HUES6 (cell line): ENCODE measurements around the gene PDE4D.
"Not testable (repeated sequence)": the region's sequence is repeated elsewhere in the genome, so short reads cannot be mapped to it uniquely, and the experiment has no call there.

Experiments used
- H3K27ac ChIP-seq: 2 replicates; pipeline ENCODE4 v1.7.0; 2013; ENCODE audit warnings: low read depth, mild to moderate bottlenecking, low read length, inconsistent platforms
- H3K27me3 ChIP-seq: 2 replicates; pipeline ENCODE4 v1.6.1; 2013; ENCODE audit warnings: low read length; ENCODE audit not compliant: control insufficient read depth, insufficient read depth
- H3K36me3 ChIP-seq: 2 replicates; pipeline ENCODE4 v1.6.1; 2013; ENCODE audit warnings: low read length; ENCODE audit not compliant: control insufficient read depth, insufficient read depth
- H3K4me1 ChIP-seq: 2 replicates; pipeline ENCODE4 v1.6.1; 2013; ENCODE audit warnings: low read length; ENCODE audit not compliant: control insufficient read depth, insufficient read depth
- H3K4me3 ChIP-seq: 2 replicates; pipeline ENCODE4 v1.5.1; 2013; ENCODE audit warnings: low read depth, low read length
- H3K9ac ChIP-seq: one replicate; pipeline ENCODE4 v1.6.1; 2013; ENCODE audit warnings: mild to moderate bottlenecking, low read length
- H3K9me3 ChIP-seq: 2 replicates; pipeline ENCODE4 v1.6.1; 2013; ENCODE audit warnings: low read depth, low read length; ENCODE audit not compliant: control insufficient read depth, insufficient read depth

Gene PDE4D

DNA sequence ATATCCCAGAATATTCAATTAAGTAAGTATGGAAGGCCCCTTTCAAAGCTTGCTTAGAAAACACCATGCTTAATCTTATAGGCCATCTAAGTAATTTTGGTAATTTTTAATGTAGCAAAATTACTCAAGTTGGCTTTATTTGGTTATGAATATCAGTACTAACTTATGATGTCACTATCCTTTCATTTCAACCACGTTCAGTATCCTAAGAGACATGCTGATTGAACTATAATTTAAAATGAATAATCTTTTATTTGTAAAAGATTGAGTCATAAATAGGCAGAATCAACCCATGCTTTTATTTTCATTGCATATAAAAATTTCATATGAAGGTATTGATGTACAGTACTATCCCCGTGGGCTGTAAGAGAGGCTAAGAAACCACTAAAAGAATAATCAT, 923.7 kb downstream of the PDE4D start:
- no peak overlapping the region for H3K4me3 ChIP-seq
- H3K9ac ChIP-seq: no peak overlapping the region
- no peaks in the 10 kb centered on the region for H3K27me3 ChIP-seq
- H3K9me3 ChIP-seq: no peaks in the 10 kb centered on the region
- peaks cover 8% of the 10 kb centered on the region; the same call in 1 of the 2 replicates for H3K4me1 ChIP-seq
- H3K36me3 ChIP-seq: 0 out of 2 replicates have a peak, but pooled peaks cover 2% of the 10 kb centered on the region
- H3K27ac ChIP-seq: no peak overlapping the region

DNA sequence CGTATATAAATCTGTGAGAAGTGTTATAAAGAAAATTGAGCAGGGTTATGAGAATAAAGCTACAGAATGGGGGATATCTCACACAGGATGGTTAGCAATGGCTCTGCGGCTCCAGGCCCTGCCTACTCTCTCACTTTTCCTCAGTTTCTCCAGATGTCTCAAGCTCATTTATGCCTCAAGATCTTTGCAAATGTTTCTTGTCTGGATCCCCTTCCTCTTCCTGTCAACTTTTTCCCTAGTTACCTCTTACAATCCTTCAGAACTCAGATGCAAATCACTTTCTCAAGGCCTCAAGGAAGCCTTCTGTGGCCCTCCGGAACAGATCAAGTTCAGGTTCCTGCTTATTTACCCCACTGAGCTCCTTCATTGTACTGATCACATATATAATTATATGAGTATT, 924.3 kb downstream of the PDE4D start:
- Histone ChIP-seq H3K9ac (no peak overlapping the region), H3K9me3 (no peaks in the 10 kb centered on the region), H3K4me3 (no peak overlapping the region), H3K4me1 (peaks cover 8% of the 10 kb centered on the region; the same call in 1 of the 2 replicates), H3K27ac (no peak overlapping the region), H3K27me3 (no peaks in the 10 kb centered on the region), H3K36me3 (no peaks in the 10 kb centered on the region)

DNA sequence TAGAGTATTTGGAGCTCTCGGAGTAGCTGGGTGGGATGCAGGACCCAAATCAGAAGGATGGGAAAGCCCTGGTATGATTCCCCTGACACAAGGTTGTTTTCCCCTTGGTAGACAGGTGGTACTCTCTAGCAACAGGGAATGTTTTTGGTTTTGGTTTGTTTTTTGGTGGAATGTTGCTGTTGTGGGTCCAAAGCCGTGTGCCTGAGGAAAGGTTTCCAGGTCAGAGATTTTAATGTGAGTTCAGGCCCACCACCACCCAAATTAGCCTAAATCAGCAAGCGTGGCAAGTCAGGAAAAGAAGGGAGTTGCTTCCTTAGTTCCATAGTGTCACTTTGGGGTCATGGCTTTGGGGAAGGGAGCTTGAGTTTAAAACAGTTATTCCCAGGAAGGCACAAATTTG, 925.2 kb downstream of the PDE4D start:
- Histone ChIP-seq H3K9ac (no peak overlapping the region), H3K4me3 (no peak overlapping the region), H3K9me3 (no peaks in the 10 kb centered on the region), H3K4me1 (peaks cover 8% of the 10 kb centered on the region; the same call in 1 of the 2 replicates), H3K27me3 (no peaks in the 10 kb centered on the region), H3K36me3 (no peaks in the 10 kb centered on the region), H3K27ac (no peak overlapping the region)

DNA sequence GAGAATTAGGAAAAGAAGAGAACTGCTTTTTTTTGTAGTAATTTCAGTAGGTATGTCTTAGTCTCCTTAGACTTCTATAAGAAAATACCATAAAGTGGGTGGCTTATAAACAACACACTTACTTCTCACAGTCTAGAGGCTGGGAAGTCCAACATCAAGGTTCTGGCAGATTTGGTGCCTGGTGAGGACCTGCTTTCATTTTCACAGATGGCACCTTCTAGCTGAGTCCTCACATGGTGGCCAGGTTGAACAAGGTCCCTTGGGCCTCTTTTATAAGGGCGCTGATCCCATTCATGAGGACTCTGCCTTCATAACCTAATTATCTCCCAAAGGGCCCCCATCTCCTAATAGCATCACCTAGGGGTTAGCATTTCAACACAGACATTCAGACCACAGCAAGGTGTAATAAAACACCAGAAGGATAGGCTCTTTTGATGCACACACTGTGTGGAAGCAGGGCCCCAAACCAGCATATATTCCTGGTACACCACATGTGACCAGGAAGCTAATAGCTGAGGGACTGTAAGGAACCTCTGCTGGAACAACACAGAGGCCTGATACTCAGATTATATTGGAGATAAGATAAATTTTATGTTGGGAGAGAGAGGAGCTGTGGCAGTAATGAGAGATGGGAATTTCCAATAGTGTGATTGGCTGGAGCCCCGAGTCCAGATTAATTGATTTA, 925.8 kb downstream of the PDE4D start:
- H3K9me3 ChIP-seq: no peaks in the 10 kb centered on the region
- no peaks in the 10 kb centered on the region for H3K36me3 ChIP-seq
- peaks cover 8% of the 10 kb centered on the region; the same call in 1 of the 2 replicates for H3K4me1 ChIP-seq

DNA sequence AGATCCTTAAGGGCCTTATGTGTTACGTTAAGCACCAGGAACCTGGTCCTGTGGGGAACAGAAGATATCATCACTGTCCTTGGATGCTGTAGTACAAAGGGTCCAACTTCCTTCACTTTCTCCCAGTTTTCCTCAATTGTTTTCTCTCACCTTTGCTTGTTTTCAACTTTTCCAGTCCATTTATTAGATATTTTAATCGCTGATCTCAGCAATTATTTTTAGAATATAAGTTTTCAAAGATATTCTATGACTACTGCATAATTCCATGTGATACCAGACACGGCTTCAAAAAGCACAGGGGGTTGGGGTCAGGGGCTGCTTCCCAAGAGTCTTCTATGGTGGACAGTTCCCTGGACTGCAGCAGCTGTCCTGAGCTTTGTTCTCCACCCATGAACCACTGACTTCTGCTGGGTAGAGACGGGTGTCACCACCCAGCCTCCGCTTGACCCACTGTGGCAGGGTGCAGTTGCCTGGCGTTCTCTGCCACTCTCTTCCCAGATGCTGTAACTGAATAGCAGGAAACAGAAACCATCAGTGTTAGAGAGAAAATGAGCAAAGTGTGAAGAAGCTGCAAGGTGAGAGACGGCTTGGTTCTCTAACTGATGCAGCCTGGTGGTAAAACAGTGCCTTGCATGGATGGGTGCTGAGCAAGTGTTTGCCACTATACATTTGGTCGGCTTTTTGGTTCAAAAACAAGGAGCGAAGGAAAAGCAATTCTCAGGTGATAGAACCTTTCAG, 927.7 kb downstream of the PDE4D start:
- Histone ChIP-seq H3K27me3 (no peaks in the 10 kb centered on the region), H3K9me3 (no peaks in the 10 kb centered on the region), H3K9ac (no peak overlapping the region), H3K27ac (no peak overlapping the region), H3K36me3 (no peaks in the 10 kb centered on the region), H3K4me3 (no peak overlapping the region), H3K4me1 (peaks cover 8% of the 10 kb centered on the region; the same call in 1 of the 2 replicates)

More for the DNA sequence above, 925.8 kb downstream of the PDE4D start:
- Histone ChIP-seq H3K4me3 (no peak overlapping the region), H3K27ac (no peak overlapping the region), H3K9ac (no peak overlapping the region), H3K27me3 (no peaks in the 10 kb centered on the region)

DNA sequence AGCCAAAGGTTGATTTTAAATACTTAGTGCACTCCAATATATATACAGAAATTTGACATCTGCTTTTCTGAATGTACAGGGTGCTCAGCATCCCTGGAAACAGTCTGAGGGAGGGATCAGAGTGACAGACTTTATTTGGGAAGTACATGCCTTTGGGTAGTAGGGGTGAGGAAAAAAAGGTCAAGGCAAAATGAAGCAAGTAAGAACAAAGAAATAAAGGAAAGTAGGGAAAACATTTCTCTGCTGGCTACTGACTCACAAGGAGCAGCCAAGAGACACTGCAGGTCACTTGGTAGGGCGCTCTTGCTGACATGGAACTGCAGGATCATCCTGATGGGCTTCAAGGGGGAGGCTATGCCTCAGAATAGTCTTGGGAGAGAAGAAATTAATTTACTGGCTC, 929.7 kb downstream of the PDE4D start:
- Histone ChIP-seq H3K27me3 (no peaks in the 10 kb centered on the region), H3K9ac (no peak overlapping the region), H3K4me1 (no peaks in the 10 kb centered on the region), H3K4me3 (no peak overlapping the region), H3K36me3 (no peaks in the 10 kb centered on the region), H3K27ac (no peak overlapping the region), H3K9me3 (0 out of 2 replicates have a peak, but pooled peaks cover 4% of the 10 kb centered on the region)

DNA sequence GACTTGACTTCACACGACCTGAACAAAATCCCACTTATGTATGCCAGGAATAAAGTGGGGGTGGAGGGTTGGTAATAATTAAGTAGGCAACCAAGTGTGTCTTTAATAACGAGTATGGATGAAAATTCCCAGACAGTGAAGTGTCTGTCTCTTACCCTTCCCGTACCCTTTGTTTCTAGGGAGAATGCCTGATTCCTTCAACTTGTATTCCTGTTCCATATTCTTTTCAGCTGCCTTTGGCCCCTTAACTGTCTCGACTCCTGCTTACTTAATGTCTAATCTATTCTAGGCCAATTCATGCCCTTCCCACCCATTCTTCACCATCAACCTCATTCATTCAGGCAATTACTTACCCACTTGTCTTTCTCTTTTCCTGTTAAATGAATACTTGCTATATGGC, 930.2 kb downstream of the PDE4D start:
- H3K4me1 ChIP-seq: no peaks in the 10 kb centered on the region
- no peak overlapping the region for H3K9ac ChIP-seq
- no peak overlapping the region for H3K27ac ChIP-seq
- no peaks in the 10 kb centered on the region for H3K27me3 ChIP-seq
- H3K36me3 ChIP-seq: no peaks in the 10 kb centered on the region
- 0 out of 2 replicates have a peak, but pooled peaks cover 4% of the 10 kb centered on the region for H3K9me3 ChIP-seq
- H3K4me3 ChIP-seq: no peak overlapping the region

DNA sequence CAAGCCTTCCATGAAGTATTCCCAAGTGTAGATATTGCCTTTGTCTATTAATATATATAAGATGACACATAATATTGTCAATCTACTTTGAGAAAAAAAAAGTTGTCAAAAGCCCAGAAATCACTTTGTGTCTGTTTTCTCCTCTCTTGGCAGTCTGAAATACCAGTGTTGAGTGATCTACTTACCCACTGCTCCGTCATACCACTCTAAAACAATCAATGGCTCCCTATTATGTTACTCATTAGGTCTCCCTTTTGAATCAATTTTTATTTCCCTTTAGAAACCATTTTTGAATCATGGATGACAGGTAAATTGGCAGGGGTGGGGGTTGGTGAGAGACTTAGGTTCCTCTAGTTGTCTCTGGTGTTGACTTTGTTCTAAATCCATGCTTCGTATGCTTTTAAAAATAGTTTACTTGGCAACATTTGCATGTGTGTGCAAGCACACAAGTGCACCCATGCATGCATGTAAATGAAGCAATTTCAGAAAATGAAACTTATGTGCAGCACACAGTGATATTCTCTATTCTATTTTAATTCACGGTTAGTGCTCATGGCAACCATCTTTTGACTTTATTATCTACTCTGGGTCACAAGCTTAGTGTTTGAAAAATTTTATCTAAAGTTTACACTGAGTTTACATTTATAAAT, 931.8 kb downstream of the PDE4D start:
- Histone ChIP-seq H3K4me1 (no peaks in the 10 kb centered on the region), H3K27ac (no peak overlapping the region), H3K9me3 (0 out of 2 replicates have a peak, but pooled peaks cover 4% of the 10 kb centered on the region), H3K27me3 (no peaks in the 10 kb centered on the region), H3K36me3 (no peaks in the 10 kb centered on the region), H3K9ac (no peak overlapping the region), H3K4me3 (no peak overlapping the region)

DNA sequence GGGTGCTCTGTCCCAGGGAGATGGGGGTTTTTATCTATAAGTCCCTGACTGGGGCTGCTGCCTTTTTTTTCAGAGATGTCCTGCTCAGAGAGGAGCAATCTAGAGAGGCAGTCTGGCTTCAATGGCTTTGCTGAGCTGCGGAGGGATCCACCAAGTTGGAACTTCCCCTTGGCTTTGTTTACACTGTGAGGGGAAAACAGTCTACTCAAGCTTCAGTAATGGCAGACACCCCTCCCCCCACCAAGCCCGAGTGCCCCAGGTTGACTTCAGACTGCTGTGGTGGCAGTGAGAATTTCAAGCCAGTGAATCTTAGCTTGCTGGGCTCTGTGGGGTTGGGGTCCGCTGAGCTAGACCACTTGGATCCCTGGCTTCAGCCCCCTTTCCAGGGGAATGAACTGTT, 934.8 kb downstream of the PDE4D start:
- no peaks in the 10 kb centered on the region for H3K4me1 ChIP-seq

DNA sequence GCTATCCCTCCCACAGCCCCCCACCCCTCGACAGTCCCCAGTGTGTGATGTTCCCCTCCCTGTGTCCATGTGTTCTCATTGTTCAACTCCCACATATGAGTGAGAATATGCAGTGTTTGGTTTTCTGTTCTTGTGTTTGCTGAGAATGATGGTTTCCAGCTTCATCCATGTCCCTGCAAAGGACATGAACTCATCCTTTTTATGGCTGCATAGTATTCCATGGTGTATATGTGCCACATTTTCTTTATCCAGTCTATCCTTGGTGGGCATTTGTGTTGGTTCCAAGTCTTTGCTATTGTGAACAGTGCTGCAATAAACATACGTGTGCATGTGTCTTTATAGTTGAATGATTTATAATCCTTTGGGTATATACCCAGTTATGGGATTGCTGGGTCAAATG, 940.3 kb downstream of the PDE4D start:
- H3K4me3 ChIP-seq, H3K27ac ChIP-seq, H3K9ac ChIP-seq, H3K36me3 ChIP-seq, H3K9me3 ChIP-seq, H3K4me1 ChIP-seq, H3K27me3 ChIP-seq: not testable (repeated sequence)

More for the DNA sequence above, 934.8 kb downstream of the PDE4D start:
- H3K4me3 ChIP-seq: no peak overlapping the region
- H3K36me3 ChIP-seq: no peaks in the 10 kb centered on the region
- no peak overlapping the region for H3K9ac ChIP-seq
- H3K27ac ChIP-seq: no peak overlapping the region
- H3K9me3 ChIP-seq: 0 out of 2 replicates have a peak, but pooled peaks cover 4% of the 10 kb centered on the region
- no peaks in the 10 kb centered on the region for H3K27me3 ChIP-seq

DNA sequence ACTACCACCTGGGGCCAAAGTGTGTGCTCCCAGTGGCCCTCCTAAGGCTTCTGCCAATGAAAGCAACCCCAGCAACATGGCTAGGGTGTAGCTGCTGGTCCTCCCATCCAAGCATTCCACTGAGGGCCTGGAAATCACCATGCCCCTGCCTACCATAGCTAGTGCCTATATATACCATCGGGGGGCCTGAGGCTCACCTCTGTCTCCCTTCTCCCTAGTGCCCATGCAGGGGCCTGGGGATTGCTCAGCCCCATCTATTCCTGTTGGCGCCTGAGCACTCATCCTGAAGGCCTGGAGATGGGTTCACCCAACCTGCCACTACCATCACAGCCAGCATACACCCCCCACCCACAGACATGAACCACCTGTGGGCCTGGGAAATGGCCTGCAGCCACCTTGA, 943.3 kb downstream of the PDE4D start:
- H3K27ac ChIP-seq: no peak overlapping the region
- no peak overlapping the region for H3K9ac ChIP-seq
- no peaks in the 10 kb centered on the region for H3K9me3 ChIP-seq
- H3K36me3 ChIP-seq: no peaks in the 10 kb centered on the region
- no peak overlapping the region for H3K4me3 ChIP-seq
- no peaks in the 10 kb centered on the region for H3K4me1 ChIP-seq
- H3K27me3 ChIP-seq: no peaks in the 10 kb centered on the region
